Thyroid gland (tissue), 4 donors: Measurements from ENCODE around the gene EIF6. TPM values are rescaled to one million over a fixed set of nuclear protein-coding genes. Genes with fewer than 3 reads are reported as not detected.

ENCODE experiments used
- DNase-seq, 2 donors: peaks; one replicate each; pipeline ENCODE4 v3.0.0-alpha.2; 2019
- H3K27ac ChIP-seq, 3 donors: fragments of 200-600 bp; sonication (generic); 1 replicate in 2 of 3; 2 replicates in 1 of 3; pipeline ENCODE4 v1.5.1; 2016 to 2019; ENCODE audit warnings: mild to moderate bottlenecking in 1 of 3, moderate library complexity in 1 of 3
- H3K27me3 ChIP-seq: fragments of 200-600 bp; sonication (generic); one replicate; pipeline ENCODE4 v1.5.1; 2019
- H3K36me3 ChIP-seq, 2 donors: fragments of 200-600 bp; sonication (generic); one replicate each; pipeline ENCODE4 v1.5.1; 2016 to 2019
- H3K4me1 ChIP-seq, 2 donors: fragments of 200-600 bp; sonication (generic); one replicate each; pipeline ENCODE4 v1.5.1; 2017 to 2019
- H3K4me3 ChIP-seq, 3 donors: fragments of 200-600 bp; sonication (generic); replicated peaks in 1 of 3; 1 replicate in 2 of 3; 2 replicates in 1 of 3; pipeline ENCODE4 v1.5.1; 2016; ENCODE audit warnings: mild to moderate bottlenecking in 1 of 3
- H3K9me3 ChIP-seq: fragments of 200-600 bp; sonication (generic); one replicate; pipeline ENCODE4 v1.5.1; 2017
- POLR2A ChIP-seq, 2 donors: fragments of 450-650 bp; IDR thresholded peaks; one replicate each; pipeline ENCODE4 v1.6.1; 2017; ENCODE audit warnings: antibody characterized with exemption in 2 of 2, mild to moderate bottlenecking in 2 of 2, moderate library complexity in 1 of 2
- WGBS, 2 donors: methylation state at CpG; one replicate each; pipeline ENCODE4 v1.1.5; 2017; 5-methylcytosine and 5-hydroxymethylcytosine counted together
- intact Hi-C: fragments of 100-400 bp; cut with DNase I; formaldehyde crosslinking; loops from one replicate; pipeline ENCODE4 v1.15.1; 2023
- total RNA-seq, 4 donors: library from RNA; depleted of rRNA; stranded (reverse); fragments of >200 nt; gene quantifications; one replicate each; pipeline ENCODE4 v1.2.3, GENCODE V29; 2016
- TF ChIP-seq, protein P1 (sequence below), 6 experiments: fragments of 200-600 bp in 3 of 6; fragments of 450-650 bp in 3 of 6; sonication (generic) in 3 of 6; IDR thresholded peaks; one replicate each; pipeline ENCODE4 v1.5.1; 2016 to 2019; ENCODE audit warnings: antibody characterized with exemption in 6 of 6, mild to moderate bottlenecking in 2 of 6, inconsistent platforms in 1 of 6, moderate library complexity in 1 of 6

Gene EIF6
- total RNA-seq, 4 donors from 2014 or later = 30.3 to 94.2 (median 65.7) TPM

GRCh38 chr20:35243317-35243716 lies 41.3 kb downstream of the EIF6 start:
- intact Hi-C loops = no loop called here
- H3K4me1 ChIP-seq = no peaks in the 10 kb centered on the region
- no peaks in the 10 kb centered on the region for H3K9me3 ChIP-seq
- DNase-seq = no peak
- H3K4me3 ChIP-seq = no peak overlapping the region
- TF ChIP-seq POLR2A (IDR thresholded peaks at IDR 0.05) = no peak
- TF ChIP-seq, protein P1, sequence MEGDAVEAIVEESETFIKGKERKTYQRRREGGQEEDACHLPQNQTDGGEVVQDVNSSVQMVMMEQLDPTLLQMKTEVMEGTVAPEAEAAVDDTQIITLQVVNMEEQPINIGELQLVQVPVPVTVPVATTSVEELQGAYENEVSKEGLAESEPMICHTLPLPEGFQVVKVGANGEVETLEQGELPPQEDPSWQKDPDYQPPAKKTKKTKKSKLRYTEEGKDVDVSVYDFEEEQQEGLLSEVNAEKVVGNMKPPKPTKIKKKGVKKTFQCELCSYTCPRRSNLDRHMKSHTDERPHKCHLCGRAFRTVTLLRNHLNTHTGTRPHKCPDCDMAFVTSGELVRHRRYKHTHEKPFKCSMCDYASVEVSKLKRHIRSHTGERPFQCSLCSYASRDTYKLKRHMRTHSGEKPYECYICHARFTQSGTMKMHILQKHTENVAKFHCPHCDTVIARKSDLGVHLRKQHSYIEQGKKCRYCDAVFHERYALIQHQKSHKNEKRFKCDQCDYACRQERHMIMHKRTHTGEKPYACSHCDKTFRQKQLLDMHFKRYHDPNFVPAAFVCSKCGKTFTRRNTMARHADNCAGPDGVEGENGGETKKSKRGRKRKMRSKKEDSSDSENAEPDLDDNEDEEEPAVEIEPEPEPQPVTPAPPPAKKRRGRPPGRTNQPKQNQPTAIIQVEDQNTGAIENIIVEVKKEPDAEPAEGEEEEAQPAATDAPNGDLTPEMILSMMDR (IDR thresholded peaks at IDR 0.05) = no peak
- no peak overlapping the region for H3K27ac ChIP-seq
- 62 to 64% methylated on average over 2 of the region's 2 CpGs for WGBS, 2 donors
- no peaks in the 10 kb centered on the region for H3K36me3 ChIP-seq
- H3K27me3 ChIP-seq = no peaks in the 10 kb centered on the region

- DNase-seq = no peak
- TF ChIP-seq, protein P1 (IDR thresholded peaks at IDR 0.05) = no peak
- no peak for TF ChIP-seq POLR2A (IDR thresholded peaks at IDR 0.05)
Measured at GRCh38 chr20:35240811-35241293, 43.7 kb downstream of the EIF6 start.

GRCh38 chr20:35240083-35240810 lies 44.3 kb downstream of the EIF6 start:
- no peak for DNase-seq
- no peak for TF ChIP-seq POLR2A (IDR thresholded peaks at IDR 0.05)
- TF ChIP-seq, protein P1 (IDR thresholded peaks at IDR 0.05) = no peak
- Histone ChIP-seq H3K27me3 (no peaks in the 10 kb centered on the region), H3K9me3 (no peaks in the 10 kb centered on the region), H3K4me1 (no peaks in the 10 kb centered on the region), H3K36me3 (no peaks in the 10 kb centered on the region), H3K4me3 (no peak overlapping the region), H3K27ac (no peak overlapping the region)
- intact Hi-C loops = no loop called here
- WGBS, 2 donors = 73 to 77% methylated on average over 5 of the region's 5 CpGs

More at GRCh38 chr20:35240811-35241293, 43.7 kb downstream of the EIF6 start:
- 90 to 94% methylated on average over 2 of the region's 2 CpGs for WGBS, 2 donors
- H3K36me3 ChIP-seq = no peaks in the 10 kb centered on the region
- intact Hi-C loops = no loop called here
- H3K4me1 ChIP-seq = no peaks in the 10 kb centered on the region
- H3K9me3 ChIP-seq = no peaks in the 10 kb centered on the region
- H3K27ac ChIP-seq = no peak overlapping the region
- H3K27me3 ChIP-seq = no peaks in the 10 kb centered on the region
- H3K4me3 ChIP-seq = no peak overlapping the region

DNA sequence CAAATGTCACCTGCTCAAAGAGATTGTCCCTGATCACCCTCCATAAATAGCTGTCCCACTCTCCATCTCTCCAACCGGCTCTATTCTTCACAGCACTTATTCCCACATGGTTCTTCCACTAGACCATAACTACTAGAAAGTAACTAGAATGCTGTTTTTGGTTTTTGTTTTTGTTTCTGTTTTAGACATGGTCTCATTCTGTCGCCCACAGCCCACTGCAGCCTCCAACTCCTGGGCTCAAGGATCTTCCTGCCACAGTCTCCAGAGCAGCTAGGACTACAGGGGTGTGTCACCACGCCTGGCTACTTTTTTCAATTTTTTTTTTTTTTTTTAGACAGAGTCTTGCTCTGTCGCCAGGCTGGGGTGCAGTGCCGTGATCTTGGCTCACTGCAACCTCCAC lies 45.8 kb downstream of the EIF6 start:
- no peaks in the 10 kb centered on the region for H3K36me3 ChIP-seq
- TF ChIP-seq POLR2A (IDR thresholded peaks at IDR 0.05) = no peak
- TF ChIP-seq, protein P1 (IDR thresholded peaks at IDR 0.05) = no peak
- intact Hi-C loops = no loop called here
- no peak overlapping the region for H3K4me3 ChIP-seq
- no peaks in the 10 kb centered on the region for H3K9me3 ChIP-seq
- DNase-seq = no peak
- H3K27me3 ChIP-seq = no peaks in the 10 kb centered on the region
- H3K27ac ChIP-seq = no peak overlapping the region
- H3K4me1 ChIP-seq = no peaks in the 10 kb centered on the region
- 81 to 85% methylated on average over 5 of the region's 5 CpGs for WGBS, 2 donors

GRCh38 chr20:35238170-35238569 lies 46.4 kb downstream of the EIF6 start:
- 96 to 98% methylated on average over 4 of the region's 4 CpGs for WGBS, 2 donors

More at GRCh38 chr20:35238170-35238569, 46.4 kb downstream of the EIF6 start:
- no peaks in the 10 kb centered on the region for H3K4me1 ChIP-seq
- TF ChIP-seq POLR2A (IDR thresholded peaks at IDR 0.05) = no peak
- TF ChIP-seq, protein P1 (IDR thresholded peaks at IDR 0.05) = no peak
- H3K27me3 ChIP-seq = no peaks in the 10 kb centered on the region
- no peaks in the 10 kb centered on the region for H3K36me3 ChIP-seq
- H3K4me3 ChIP-seq = no peak overlapping the region
- intact Hi-C loops = no loop called here
- no peak for DNase-seq
- H3K9me3 ChIP-seq = no peaks in the 10 kb centered on the region
- no peak overlapping the region for H3K27ac ChIP-seq
